Measurements from ENCODE around the gene TIE1. TPM values are rescaled to one million over a fixed set of nuclear protein-coding genes. Genes with fewer than 3 reads are reported as not detected.

Gene TIE1
- total RNA-seq, 1 donor from 2014 or later: 49.6 TPM

DNA sequence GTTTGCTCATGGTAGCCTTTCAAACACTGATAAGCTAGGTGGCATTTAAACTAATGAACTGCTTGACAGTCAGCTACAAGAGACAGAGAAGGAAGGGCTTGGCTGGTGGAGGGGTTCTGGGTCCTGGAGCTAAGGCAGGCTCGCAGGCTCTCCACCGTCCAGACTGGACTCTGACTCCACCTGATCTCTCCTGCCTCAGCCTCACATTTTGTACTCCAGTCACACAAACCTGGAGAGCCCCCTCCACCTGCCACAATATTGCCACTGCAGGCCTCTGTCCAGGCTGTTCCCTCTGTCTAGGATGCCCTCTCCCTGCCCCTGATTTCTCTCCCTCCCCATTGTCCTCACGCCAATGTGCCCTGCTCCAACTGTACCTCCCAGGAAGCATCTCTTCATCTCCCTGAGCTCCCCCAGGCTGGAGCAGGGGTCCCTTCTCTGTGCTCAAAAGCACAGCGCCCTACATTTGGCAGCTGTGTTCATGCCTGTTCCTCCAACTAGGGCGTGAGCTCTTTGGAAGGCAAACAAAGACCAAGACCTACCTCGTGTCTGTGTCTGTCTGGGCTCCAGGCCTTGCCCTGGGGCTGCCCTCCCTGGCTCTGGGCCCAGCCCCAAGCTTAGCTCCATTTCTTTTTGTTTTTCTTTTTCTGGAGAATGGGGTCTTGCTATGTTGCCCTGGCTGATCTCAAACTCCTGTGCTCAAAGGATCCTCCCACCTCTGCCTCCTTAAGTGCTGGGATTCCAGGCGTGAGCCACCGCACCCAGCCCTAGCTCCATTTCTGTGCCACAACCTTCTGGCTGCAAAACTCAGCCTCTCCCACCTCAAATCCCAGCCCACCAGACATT is 2.9 kb downstream of the TIE1 start:
- peak overlapping the region in 2 of 3 donors; percentile 7 to 22 for H3K4me3 ChIP-seq (ENCODE audit: low read length in 3 of 3)
- peaks cover 4 to 19% (median 6%) of the 10 kb centered on the region in 3 donors for H3K4me1 ChIP-seq (ENCODE audit: control insufficient read depth in 3 of 3, insufficient read depth in 3 of 3, low read length in 3 of 3)
- H3K9ac ChIP-seq (ENCODE audit: low read depth in 1 of 3, low read length in 3 of 3): no peak overlapping the region
- no peaks in the 10 kb centered on the region for H3K9me3 ChIP-seq (ENCODE audit: control insufficient read depth in 3 of 3, low read length in 3 of 3)
- H3K36me3 ChIP-seq (ENCODE audit: control insufficient read depth in 3 of 3, insufficient read depth in 3 of 3, low read length in 3 of 3): peaks cover 0 to 4% (median 2%) of the 10 kb centered on the region in 3 donors
- H3K27me3 ChIP-seq (ENCODE audit: control insufficient read depth in 3 of 3, insufficient read depth in 3 of 3, low read length in 3 of 3): no peaks in the 10 kb centered on the region
- H3K27ac ChIP-seq (ENCODE audit: low read depth, low read length): no peak overlapping the region

GRCh38 chr1:43304314-43304681 is 3.5 kb downstream of the TIE1 start:
- H3K9ac ChIP-seq (ENCODE audit: low read depth in 1 of 3, low read length in 3 of 3): no peak overlapping the region
- H3K36me3 ChIP-seq (ENCODE audit: control insufficient read depth in 3 of 3, insufficient read depth in 3 of 3, low read length in 3 of 3): peaks cover 0 to 4% (median 2%) of the 10 kb centered on the region in 3 donors
- H3K27me3 ChIP-seq (ENCODE audit: control insufficient read depth in 3 of 3, insufficient read depth in 3 of 3, low read length in 3 of 3): no peaks in the 10 kb centered on the region
- peak overlapping the region in 2 of 3 donors; percentile 7 to 22 for H3K4me3 ChIP-seq (ENCODE audit: low read length in 3 of 3)
- H3K9me3 ChIP-seq (ENCODE audit: control insufficient read depth in 3 of 3, low read length in 3 of 3): no peaks in the 10 kb centered on the region
- no peak overlapping the region for H3K27ac ChIP-seq (ENCODE audit: low read depth, low read length)
- H3K4me1 ChIP-seq (ENCODE audit: control insufficient read depth in 3 of 3, insufficient read depth in 3 of 3, low read length in 3 of 3): peaks cover 4 to 19% (median 6%) of the 10 kb centered on the region in 3 donors

- Histone ChIP-seq H3K27ac (ENCODE audit: low read depth, low read length) (no peak overlapping the region), H3K36me3 (ENCODE audit: control insufficient read depth in 3 of 3, insufficient read depth in 3 of 3, low read length in 3 of 3) (peaks cover 0 to 4% (median 2%) of the 10 kb centered on the region in 3 donors), H3K27me3 (ENCODE audit: control insufficient read depth in 3 of 3, insufficient read depth in 3 of 3, low read length in 3 of 3) (no peaks in the 10 kb centered on the region), H3K4me1 (ENCODE audit: control insufficient read depth in 3 of 3, insufficient read depth in 3 of 3, low read length in 3 of 3) (peaks cover 4 to 16% (median 6%) of the 10 kb centered on the region in 3 donors), H3K9me3 (ENCODE audit: control insufficient read depth in 3 of 3, low read length in 3 of 3) (no peaks in the 10 kb centered on the region), H3K9ac (ENCODE audit: low read depth in 1 of 3, low read length in 3 of 3) (no peak overlapping the region), H3K4me3 (ENCODE audit: low read length in 3 of 3) (peak overlapping the region in 1 of 3 donors; percentile 7)
Measured at GRCh38 chr1:43304771-43305300, 4.1 kb downstream of the TIE1 start.

GRCh38 chr1:43305461-43305860 is 4.7 kb downstream of the TIE1 start:
- Histone ChIP-seq H3K36me3 (ENCODE audit: control insufficient read depth in 3 of 3, insufficient read depth in 3 of 3, low read length in 3 of 3) (peaks cover 0 to 4% (median 2%) of the 10 kb centered on the region in 3 donors), H3K27ac (ENCODE audit: low read depth, low read length) (no peak overlapping the region), H3K4me1 (ENCODE audit: control insufficient read depth in 3 of 3, insufficient read depth in 3 of 3, low read length in 3 of 3) (peaks cover 0 to 15% (median 6%) of the 10 kb centered on the region in 3 donors), H3K9ac (ENCODE audit: low read depth in 1 of 3, low read length in 3 of 3) (no peak overlapping the region), H3K4me3 (ENCODE audit: low read length in 3 of 3) (no peak overlapping the region), H3K9me3 (ENCODE audit: control insufficient read depth in 3 of 3, low read length in 3 of 3) (no peaks in the 10 kb centered on the region), H3K27me3 (ENCODE audit: control insufficient read depth in 3 of 3, insufficient read depth in 3 of 3, low read length in 3 of 3) (no peaks in the 10 kb centered on the region)

DNA sequence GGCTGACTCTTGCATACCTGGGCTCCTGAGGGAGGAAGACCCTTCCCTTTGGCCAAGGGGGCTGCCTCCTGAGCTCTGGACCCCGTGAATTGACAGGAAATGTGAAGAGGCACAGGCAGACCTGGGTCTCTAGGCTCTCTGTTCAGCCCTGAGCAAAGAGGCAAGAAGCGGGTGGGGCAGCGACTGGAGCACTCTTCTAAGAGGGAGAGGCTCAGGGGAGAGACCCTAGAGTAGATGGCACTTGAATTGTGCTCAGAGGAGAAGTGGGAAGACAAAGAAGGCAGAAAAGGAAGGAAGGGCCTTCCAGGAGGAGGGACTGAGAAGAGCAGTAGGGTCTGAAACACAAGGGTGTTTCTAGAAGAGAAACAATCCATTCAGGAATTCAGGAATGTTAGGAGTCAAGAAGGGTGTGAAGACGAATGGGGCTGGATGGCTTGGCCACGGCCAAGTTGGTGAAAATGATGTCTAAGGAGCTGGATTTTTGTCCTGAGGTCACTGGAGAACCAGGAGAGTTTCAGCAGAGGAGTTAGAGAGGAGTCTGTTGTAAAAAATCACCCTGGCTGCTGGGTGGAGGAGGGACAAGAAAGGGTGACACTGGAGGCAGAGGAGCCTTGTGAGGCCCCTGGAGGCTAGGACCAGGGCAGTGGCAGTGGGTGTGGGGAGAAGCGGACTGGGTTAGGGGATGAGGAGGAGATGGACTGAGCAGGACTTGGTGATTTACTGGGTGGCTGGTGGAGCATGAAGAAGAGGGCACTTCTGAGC is 5.3 kb downstream of the TIE1 start:
- H3K27me3 ChIP-seq (ENCODE audit: control insufficient read depth in 3 of 3, insufficient read depth in 3 of 3, low read length in 3 of 3): no peaks in the 10 kb centered on the region
- no peak overlapping the region for H3K9ac ChIP-seq (ENCODE audit: low read depth in 1 of 3, low read length in 3 of 3)
- H3K27ac ChIP-seq (ENCODE audit: low read depth, low read length): no peak overlapping the region
- H3K4me3 ChIP-seq (ENCODE audit: low read length in 3 of 3): no peak overlapping the region
- no peaks in the 10 kb centered on the region for H3K9me3 ChIP-seq (ENCODE audit: control insufficient read depth in 3 of 3, low read length in 3 of 3)
- H3K4me1 ChIP-seq (ENCODE audit: control insufficient read depth in 3 of 3, insufficient read depth in 3 of 3, low read length in 3 of 3): peaks cover 0 to 15% (median 6%) of the 10 kb centered on the region in 3 donors
- peaks cover 0 to 4% (median 2%) of the 10 kb centered on the region in 3 donors for H3K36me3 ChIP-seq (ENCODE audit: control insufficient read depth in 3 of 3, insufficient read depth in 3 of 3, low read length in 3 of 3)

DNA sequence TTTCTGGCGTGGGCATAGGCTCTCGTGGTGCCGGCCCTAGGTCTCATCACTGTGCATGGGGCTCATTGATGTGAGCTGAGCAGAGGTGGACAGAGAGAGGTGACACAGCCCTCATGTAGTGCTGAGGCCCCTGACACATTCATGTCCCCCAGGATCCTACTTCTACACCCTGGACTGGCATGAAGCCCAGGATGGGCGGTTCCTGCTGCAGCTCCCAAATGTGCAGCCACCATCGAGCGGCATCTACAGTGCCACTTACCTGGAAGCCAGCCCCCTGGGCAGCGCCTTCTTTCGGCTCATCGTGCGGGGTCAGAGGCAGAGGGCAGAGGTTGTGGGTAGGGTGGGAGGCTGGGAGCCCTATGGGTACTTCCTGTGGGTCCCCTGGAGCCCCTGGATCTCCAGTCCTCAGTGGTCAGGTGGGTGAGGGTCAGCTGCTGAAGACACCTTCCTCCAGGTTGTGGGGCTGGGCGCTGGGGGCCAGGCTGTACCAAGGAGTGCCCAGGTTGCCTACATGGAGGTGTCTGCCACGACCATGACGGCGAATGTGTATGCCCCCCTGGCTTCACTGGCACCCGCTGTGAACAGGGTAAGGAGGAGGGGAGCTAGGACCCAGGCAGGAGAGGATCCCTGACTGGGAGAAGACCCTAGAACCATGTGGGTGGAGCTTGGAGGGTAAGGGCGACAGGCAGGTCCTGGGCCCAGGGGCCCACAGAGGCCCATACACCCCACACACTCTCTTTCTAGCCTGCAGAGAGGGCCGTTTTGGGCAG is 6.1 kb downstream of the TIE1 start:
- no peak overlapping the region for H3K4me3 ChIP-seq (ENCODE audit: low read length in 3 of 3)
- no peaks in the 10 kb centered on the region for H3K27me3 ChIP-seq (ENCODE audit: control insufficient read depth in 3 of 3, insufficient read depth in 3 of 3, low read length in 3 of 3)
- H3K36me3 ChIP-seq (ENCODE audit: control insufficient read depth in 3 of 3, insufficient read depth in 3 of 3, low read length in 3 of 3): peaks cover 0 to 4% (median 2%) of the 10 kb centered on the region in 3 donors
- H3K9ac ChIP-seq (ENCODE audit: low read depth in 1 of 3, low read length in 3 of 3): no peak overlapping the region
- H3K27ac ChIP-seq (ENCODE audit: low read depth, low read length): no peak overlapping the region
- peaks cover 0 to 15% (median 6%) of the 10 kb centered on the region in 3 donors for H3K4me1 ChIP-seq (ENCODE audit: control insufficient read depth in 3 of 3, insufficient read depth in 3 of 3, low read length in 3 of 3)
- no peaks in the 10 kb centered on the region for H3K9me3 ChIP-seq (ENCODE audit: control insufficient read depth in 3 of 3, low read length in 3 of 3)

- H3K9me3 ChIP-seq (ENCODE audit: control insufficient read depth in 3 of 3, low read length in 3 of 3): no peaks in the 10 kb centered on the region
- H3K4me3 ChIP-seq (ENCODE audit: low read length in 3 of 3): no peak overlapping the region
- peaks cover 0 to 4% (median 2%) of the 10 kb centered on the region in 3 donors for H3K36me3 ChIP-seq (ENCODE audit: control insufficient read depth in 3 of 3, insufficient read depth in 3 of 3, low read length in 3 of 3)
- no peak overlapping the region for H3K27ac ChIP-seq (ENCODE audit: low read depth, low read length)
- peaks cover 0 to 15% (median 6%) of the 10 kb centered on the region in 3 donors for H3K4me1 ChIP-seq (ENCODE audit: control insufficient read depth in 3 of 3, insufficient read depth in 3 of 3, low read length in 3 of 3)
- no peaks in the 10 kb centered on the region for H3K27me3 ChIP-seq (ENCODE audit: control insufficient read depth in 3 of 3, insufficient read depth in 3 of 3, low read length in 3 of 3)
- no peak overlapping the region for H3K9ac ChIP-seq (ENCODE audit: low read depth in 1 of 3, low read length in 3 of 3)
Measured at GRCh38 chr1:43307458-43308158, 6.8 kb downstream of the TIE1 start.

DNA sequence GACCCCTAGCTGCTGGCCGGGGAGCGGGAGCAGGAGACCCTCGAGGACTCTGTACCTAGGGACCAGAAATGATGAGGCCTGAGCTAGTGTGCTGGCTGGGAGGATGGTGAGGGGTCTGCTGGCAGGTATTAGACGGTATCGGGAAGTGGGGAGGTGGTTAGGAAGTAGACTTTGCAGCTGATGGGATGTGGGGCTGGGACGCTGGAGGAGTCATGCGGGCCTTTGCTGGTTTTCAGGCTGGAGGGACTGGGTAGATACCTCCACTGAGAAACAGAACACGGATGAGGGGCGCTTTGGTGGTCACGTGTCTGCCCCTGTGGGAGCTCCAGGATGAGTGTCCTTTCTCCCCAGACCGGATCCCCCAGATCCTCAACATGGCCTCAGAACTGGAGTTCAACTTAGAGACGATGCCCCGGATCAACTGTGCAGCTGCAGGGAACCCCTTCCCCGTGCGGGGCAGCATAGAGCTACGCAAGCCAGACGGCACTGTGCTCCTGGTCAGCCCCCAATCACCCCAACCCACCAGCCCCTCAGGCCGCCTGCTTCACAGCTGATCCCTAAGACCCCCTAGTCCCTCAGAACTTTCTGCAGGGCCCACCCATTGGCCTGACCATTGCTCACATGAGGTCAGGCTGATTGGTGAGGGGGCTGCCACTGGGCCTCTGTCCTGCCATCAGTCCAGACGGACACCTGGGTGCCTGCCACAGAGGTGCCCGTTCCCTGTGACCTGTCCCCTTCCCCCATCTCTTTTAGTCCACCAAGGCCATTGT is 8.0 kb downstream of the TIE1 start:
- H3K9me3 ChIP-seq (ENCODE audit: control insufficient read depth in 3 of 3, low read length in 3 of 3): no peaks in the 10 kb centered on the region
- H3K9ac ChIP-seq (ENCODE audit: low read depth in 1 of 3, low read length in 3 of 3): no peak overlapping the region
- peaks cover 0 to 11% (median 6%) of the 10 kb centered on the region in 3 donors for H3K4me1 ChIP-seq (ENCODE audit: control insufficient read depth in 3 of 3, insufficient read depth in 3 of 3, low read length in 3 of 3)
- no peak overlapping the region for H3K27ac ChIP-seq (ENCODE audit: low read depth, low read length)
- no peak overlapping the region for H3K4me3 ChIP-seq (ENCODE audit: low read length in 3 of 3)
- H3K36me3 ChIP-seq (ENCODE audit: control insufficient read depth in 3 of 3, insufficient read depth in 3 of 3, low read length in 3 of 3): peaks cover 0 to 4% (median 2%) of the 10 kb centered on the region in 3 donors
- no peaks in the 10 kb centered on the region for H3K27me3 ChIP-seq (ENCODE audit: control insufficient read depth in 3 of 3, insufficient read depth in 3 of 3, low read length in 3 of 3)
